Duodenal mucosa (tissue), 2 donors: Measurements from ENCODE around the gene MTIF3.
A peak's percentile ranks its signal among the peaks of the same experiment; 100 is the strongest.

Source experiments
- H3K27ac ChIP-seq: one replicate; pipeline ENCODE4 v1.7.0; 2013; ENCODE audit warnings: low read depth, low read length
- H3K27me3 ChIP-seq, 2 donors: one replicate each; pipeline ENCODE4 v1.7.0; 2013; ENCODE audit warnings: low read length in 2 of 2, control low read depth in 1 of 2; ENCODE audit not compliant: insufficient read depth in 2 of 2, control insufficient read depth in 1 of 2
- H3K36me3 ChIP-seq, 2 donors: one replicate each; pipeline ENCODE4 v1.7.0; 2013; ENCODE audit warnings: low read length in 2 of 2, control low read depth in 1 of 2; ENCODE audit not compliant: insufficient read depth in 2 of 2, control insufficient read depth in 1 of 2
- H3K4me1 ChIP-seq, 2 donors: one replicate each; pipeline ENCODE4 v1.7.0; 2013; ENCODE audit warnings: low read length in 2 of 2, control low read depth in 1 of 2; ENCODE audit not compliant: insufficient read depth in 2 of 2, control insufficient read depth in 1 of 2
- H3K4me3 ChIP-seq, 2 donors: one replicate each; pipeline ENCODE4 v1.7.0; 2013; ENCODE audit warnings: low read length in 2 of 2, low read depth in 1 of 2
- H3K9ac ChIP-seq, 2 donors: one replicate each; pipeline ENCODE4 v1.7.0; 2013; ENCODE audit warnings: low read length in 2 of 2, low read depth in 1 of 2
- H3K9me3 ChIP-seq, 2 donors: one replicate each; pipeline ENCODE4 v1.7.0; 2013; ENCODE audit warnings: low read length in 2 of 2, control low read depth in 1 of 2; ENCODE audit not compliant: control insufficient read depth in 1 of 2

Gene MTIF3

GRCh38 chr13:27449936-27450828, at the start of gene MTIF3:
Gene MTIF3, minus strand, starts transcription at chr13:27450564. Its CDS starts 10,116 bp downstream, at chr13:27440448.
- peak within 1 kb of the TSS; percentile 95 to 98 for H3K9ac ChIP-seq
- H3K4me3 ChIP-seq: peak within 1 kb of the TSS; percentile 89 to 94
- peak within 1 kb of the TSS; percentile 100 for H3K27ac ChIP-seq
- H3K36me3 ChIP-seq: no peaks in the 10 kb centered on the region
- H3K4me1 ChIP-seq: peaks cover 23 to 29% of the 10 kb centered on the region in 2 donors
- no peaks in the 10 kb centered on the region for H3K27me3 ChIP-seq
- no peaks in the 10 kb centered on the region for H3K9me3 ChIP-seq

- H3K4me1 ChIP-seq: no peaks in the 10 kb centered on the region
- no peaks in the 10 kb centered on the region for H3K27me3 ChIP-seq
- H3K4me3 ChIP-seq: no peak overlapping the region
- H3K27ac ChIP-seq: no peak overlapping the region
- no peaks in the 10 kb centered on the region for H3K9me3 ChIP-seq
- H3K36me3 ChIP-seq: no peaks in the 10 kb centered on the region
- H3K9ac ChIP-seq: no peak overlapping the region
These were observed 47.3 kb upstream of the MTIF3 start for GRCh38 chr13:27497563-27498230.

- H3K27ac ChIP-seq: no peak overlapping the region
- no peaks in the 10 kb centered on the region for H3K27me3 ChIP-seq
- H3K9me3 ChIP-seq: no peaks in the 10 kb centered on the region
- no peak overlapping the region for H3K4me3 ChIP-seq
- H3K36me3 ChIP-seq: no peaks in the 10 kb centered on the region
- H3K4me1 ChIP-seq: no peaks in the 10 kb centered on the region
- no peak overlapping the region for H3K9ac ChIP-seq
These were observed 46.3 kb upstream of the MTIF3 start for GRCh38 chr13:27496536-27497273.

GRCh38 chr13:27496006-27496405, 45.6 kb upstream of the MTIF3 start:
- Histone ChIP-seq H3K9ac (no peak overlapping the region), H3K4me3 (no peak overlapping the region), H3K36me3 (no peaks in the 10 kb centered on the region), H3K9me3 (no peaks in the 10 kb centered on the region), H3K27ac (no peak overlapping the region), H3K4me1 (no peaks in the 10 kb centered on the region), H3K27me3 (no peaks in the 10 kb centered on the region)

GRCh38 chr13:27495551-27495950, 45.2 kb upstream of the MTIF3 start:
- H3K4me3 ChIP-seq: no peak overlapping the region
- no peak overlapping the region for H3K27ac ChIP-seq
- no peaks in the 10 kb centered on the region for H3K36me3 ChIP-seq

GRCh38 chr13:27493981-27494380, 43.6 kb upstream of the MTIF3 start:
- Histone ChIP-seq H3K4me1 (no peaks in the 10 kb centered on the region), H3K4me3 (no peak overlapping the region), H3K9me3 (no peaks in the 10 kb centered on the region), H3K27me3 (no peaks in the 10 kb centered on the region), H3K36me3 (no peaks in the 10 kb centered on the region), H3K27ac (no peak overlapping the region), H3K9ac (no peak overlapping the region)

More at GRCh38 chr13:27495551-27495950, 45.2 kb upstream of the MTIF3 start:
- no peaks in the 10 kb centered on the region for H3K4me1 ChIP-seq
- H3K27me3 ChIP-seq: no peaks in the 10 kb centered on the region
- H3K9me3 ChIP-seq: no peaks in the 10 kb centered on the region
- no peak overlapping the region for H3K9ac ChIP-seq

- H3K9me3 ChIP-seq: no peaks in the 10 kb centered on the region
- H3K36me3 ChIP-seq: no peaks in the 10 kb centered on the region
- H3K4me3 ChIP-seq: no peak overlapping the region
- no peaks in the 10 kb centered on the region for H3K27me3 ChIP-seq
- no peaks in the 10 kb centered on the region for H3K4me1 ChIP-seq
- no peak overlapping the region for H3K9ac ChIP-seq
- H3K27ac ChIP-seq: no peak overlapping the region
These were observed 39.1 kb upstream of the MTIF3 start for GRCh38 chr13:27489456-27489855.

GRCh38 chr13:27487776-27488175, 37.4 kb upstream of the MTIF3 start:
- H3K9me3 ChIP-seq: no peaks in the 10 kb centered on the region
- no peak overlapping the region for H3K27ac ChIP-seq
- H3K9ac ChIP-seq: no peak overlapping the region
- H3K36me3 ChIP-seq: no peaks in the 10 kb centered on the region
- no peaks in the 10 kb centered on the region for H3K27me3 ChIP-seq
- peaks cover 0 to 4% of the 10 kb centered on the region in 2 donors for H3K4me1 ChIP-seq
- H3K4me3 ChIP-seq: no peak overlapping the region

- Histone ChIP-seq H3K4me1 (peaks cover 0 to 4% of the 10 kb centered on the region in 2 donors), H3K27ac (no peak overlapping the region), H3K9ac (no peak overlapping the region), H3K9me3 (no peaks in the 10 kb centered on the region), H3K36me3 (no peaks in the 10 kb centered on the region), H3K27me3 (no peaks in the 10 kb centered on the region), H3K4me3 (no peak overlapping the region)
These were observed 33.1 kb upstream of the MTIF3 start for GRCh38 chr13:27483421-27483820.

- no peaks in the 10 kb centered on the region for H3K27me3 ChIP-seq
- H3K4me1 ChIP-seq: peaks cover 0 to 5% of the 10 kb centered on the region in 2 donors
- H3K9ac ChIP-seq: no peak overlapping the region
- H3K36me3 ChIP-seq: no peaks in the 10 kb centered on the region
- H3K4me3 ChIP-seq: peak overlapping the region in 1 of 2 donors; percentile 10
- H3K27ac ChIP-seq: no peak overlapping the region
- H3K9me3 ChIP-seq: no peaks in the 10 kb centered on the region
These were observed 32.6 kb upstream of the MTIF3 start for GRCh38 chr13:27482983-27483382.
